Right lobe of liver (tissue), 4 donors: ENCODE results near the gene ITFG2.

Experiments used
- POLR2A ChIP-seq: fragments of 450-650 bp; IDR thresholded peaks from one replicate; pipeline ENCODE4 v1.6.1; 2017; ENCODE audit warnings: antibody characterized with exemption, mild to moderate bottlenecking
- TF ChIP-seq, protein P1 (sequence below), 4 donors: fragments of 200-600 bp in 3 of 4; fragments of 450-650 bp in 1 of 4; IDR thresholded peaks; one replicate each; pipeline versions ENCODE4 v1.5.1 to v1.8.0; 2016 to 2022; ENCODE audit warnings: antibody characterized with exemption in 4 of 4, mild to moderate bottlenecking in 2 of 4
- donor health status: DM: no; HTN: no; CAD: no.
- donor health status: DM: no; HTN: no; CAD: no.
- donor health status: DM: no; HTN: yes; CAD: no.

DNA sequence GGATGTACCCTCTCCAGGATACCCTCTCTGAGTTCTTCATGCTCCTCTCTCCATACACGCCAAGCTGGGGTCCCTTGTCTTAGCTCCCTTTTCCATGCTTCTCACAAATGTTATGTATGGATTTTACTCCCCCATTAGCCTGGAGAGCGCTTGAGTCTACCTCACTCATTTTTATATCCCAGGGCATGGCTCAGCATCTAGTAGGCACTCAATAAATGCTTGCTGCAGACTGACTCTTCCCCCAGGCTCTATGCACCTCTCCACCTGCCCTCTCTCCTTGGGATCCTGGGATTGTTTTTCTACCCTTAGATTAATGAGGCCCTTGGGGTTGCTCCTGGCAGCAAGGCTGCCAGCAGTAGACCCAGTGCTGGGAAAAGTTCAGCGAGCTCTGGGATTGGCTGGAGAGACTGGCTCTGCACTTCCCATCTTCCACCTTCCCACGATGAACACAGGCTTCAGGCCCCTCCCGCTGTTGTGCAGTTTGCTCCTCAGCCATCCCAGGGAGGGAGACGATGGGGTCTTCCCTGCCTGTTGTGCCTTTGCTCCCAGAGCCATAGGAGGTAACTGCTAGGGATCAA lies 20.2 kb downstream of the ITFG2 start:
- TF ChIP-seq, protein P1, sequence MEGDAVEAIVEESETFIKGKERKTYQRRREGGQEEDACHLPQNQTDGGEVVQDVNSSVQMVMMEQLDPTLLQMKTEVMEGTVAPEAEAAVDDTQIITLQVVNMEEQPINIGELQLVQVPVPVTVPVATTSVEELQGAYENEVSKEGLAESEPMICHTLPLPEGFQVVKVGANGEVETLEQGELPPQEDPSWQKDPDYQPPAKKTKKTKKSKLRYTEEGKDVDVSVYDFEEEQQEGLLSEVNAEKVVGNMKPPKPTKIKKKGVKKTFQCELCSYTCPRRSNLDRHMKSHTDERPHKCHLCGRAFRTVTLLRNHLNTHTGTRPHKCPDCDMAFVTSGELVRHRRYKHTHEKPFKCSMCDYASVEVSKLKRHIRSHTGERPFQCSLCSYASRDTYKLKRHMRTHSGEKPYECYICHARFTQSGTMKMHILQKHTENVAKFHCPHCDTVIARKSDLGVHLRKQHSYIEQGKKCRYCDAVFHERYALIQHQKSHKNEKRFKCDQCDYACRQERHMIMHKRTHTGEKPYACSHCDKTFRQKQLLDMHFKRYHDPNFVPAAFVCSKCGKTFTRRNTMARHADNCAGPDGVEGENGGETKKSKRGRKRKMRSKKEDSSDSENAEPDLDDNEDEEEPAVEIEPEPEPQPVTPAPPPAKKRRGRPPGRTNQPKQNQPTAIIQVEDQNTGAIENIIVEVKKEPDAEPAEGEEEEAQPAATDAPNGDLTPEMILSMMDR (IDR thresholded peaks at IDR 0.05), result no peak
- TF ChIP-seq POLR2A, result no peak
